ENCODE results near the gene HOXA3. TPM values are rescaled to one million over a fixed set of nuclear protein-coding genes. Genes with fewer than 3 reads are reported as not detected.

HOXA3 gene
- total and polyA plus RNA-seq, 10 donors, result 0.51 to 6.1 (median 1.7) TPM

- no peaks in the 10 kb centered on the region for H3K9me3 ChIP-seq
- no peak overlapping the region for H3K27ac ChIP-seq
- WGBS, 5 donors, result 18 to 33% (median 28%) methylated on average over 2 of the region's 2 CpGs
- DNase-seq, result no peak
- no peaks in the 10 kb centered on the region for H3K36me3 ChIP-seq
- H3K4me1 ChIP-seq, result peaks cover 0 to 41% (median 16%) of the 10 kb centered on the region in 6 donors
- peaks cover 0 to 42% (median 0%) of the 10 kb centered on the region in 7 donors for H3K27me3 ChIP-seq (replicated peaks in 1 of 7)
- intact Hi-C loops (cut with DNase I; ENCODE audit: low total_unique reads), result no loop called here
- TF ChIP-seq, protein P1, sequence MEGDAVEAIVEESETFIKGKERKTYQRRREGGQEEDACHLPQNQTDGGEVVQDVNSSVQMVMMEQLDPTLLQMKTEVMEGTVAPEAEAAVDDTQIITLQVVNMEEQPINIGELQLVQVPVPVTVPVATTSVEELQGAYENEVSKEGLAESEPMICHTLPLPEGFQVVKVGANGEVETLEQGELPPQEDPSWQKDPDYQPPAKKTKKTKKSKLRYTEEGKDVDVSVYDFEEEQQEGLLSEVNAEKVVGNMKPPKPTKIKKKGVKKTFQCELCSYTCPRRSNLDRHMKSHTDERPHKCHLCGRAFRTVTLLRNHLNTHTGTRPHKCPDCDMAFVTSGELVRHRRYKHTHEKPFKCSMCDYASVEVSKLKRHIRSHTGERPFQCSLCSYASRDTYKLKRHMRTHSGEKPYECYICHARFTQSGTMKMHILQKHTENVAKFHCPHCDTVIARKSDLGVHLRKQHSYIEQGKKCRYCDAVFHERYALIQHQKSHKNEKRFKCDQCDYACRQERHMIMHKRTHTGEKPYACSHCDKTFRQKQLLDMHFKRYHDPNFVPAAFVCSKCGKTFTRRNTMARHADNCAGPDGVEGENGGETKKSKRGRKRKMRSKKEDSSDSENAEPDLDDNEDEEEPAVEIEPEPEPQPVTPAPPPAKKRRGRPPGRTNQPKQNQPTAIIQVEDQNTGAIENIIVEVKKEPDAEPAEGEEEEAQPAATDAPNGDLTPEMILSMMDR (IDR thresholded peaks at IDR 0.05 in 8 of 11, conservative IDR thresholded peaks at IDR 0.05 in 3 of 11), result no peak
- TF ChIP-seq POLR2AphosphoS5 (IDR thresholded peaks at IDR 0.05) (no peak), POLR2A (IDR thresholded peaks at IDR 0.05) (no peak)
- no peak overlapping the region for H3K4me3 ChIP-seq
Observed at GRCh38 chr7:27134392-27134791, 18.0 kb downstream of the HOXA3 start.

- no peak for DNase-seq
- Histone ChIP-seq H3K36me3 (no peaks in the 10 kb centered on the region), H3K4me3 (no peak overlapping the region), H3K27me3 (replicated peaks in 1 of 7) (peaks cover 0 to 38% (median 0%) of the 10 kb centered on the region in 7 donors), H3K9me3 (no peaks in the 10 kb centered on the region), H3K4me1 (peaks cover 0 to 49% (median 17%) of the 10 kb centered on the region in 6 donors), H3K27ac (peak overlapping the region in 1 of 8 donors; percentile 22)
- TF ChIP-seq POLR2A (IDR thresholded peaks at IDR 0.05) (no peak), POLR2AphosphoS5 (IDR thresholded peaks at IDR 0.05) (no peak)
- TF ChIP-seq, protein P1 (IDR thresholded peaks at IDR 0.05 in 8 of 11, conservative IDR thresholded peaks at IDR 0.05 in 3 of 11), result no peak
- WGBS, 5 donors, result 68 to 82% (median 79%) methylated on average over 18 of the region's 18 CpGs
- intact Hi-C loops (cut with DNase I; ENCODE audit: low total_unique reads), result no loop called here
Observed at GRCh38 chr7:27133409-27134231, 18.8 kb downstream of the HOXA3 start.

GRCh38 chr7:27132978-27133377 is 19.4 kb downstream of the HOXA3 start:
- no peaks in the 10 kb centered on the region for H3K36me3 ChIP-seq
- 69 to 84% (median 82%) methylated on average over 6 of the region's 6 CpGs for WGBS, 5 donors
- no peak overlapping the region for H3K27ac ChIP-seq
- H3K4me1 ChIP-seq, result peaks cover 0 to 50% (median 20%) of the 10 kb centered on the region in 6 donors
- H3K4me3 ChIP-seq, result no peak overlapping the region
- peaks cover 0 to 38% (median 0%) of the 10 kb centered on the region in 7 donors for H3K27me3 ChIP-seq (replicated peaks in 1 of 7)
- H3K9me3 ChIP-seq, result no peaks in the 10 kb centered on the region
- TF ChIP-seq POLR2AphosphoS5 (IDR thresholded peaks at IDR 0.05), result no peak
- TF ChIP-seq POLR2A (IDR thresholded peaks at IDR 0.05), result no peak
- TF ChIP-seq, protein P1 (IDR thresholded peaks at IDR 0.05 in 8 of 11, conservative IDR thresholded peaks at IDR 0.05 in 3 of 11), result no peak
- no peak for DNase-seq
- intact Hi-C loops (cut with DNase I; ENCODE audit: low total_unique reads), result no loop called here

- peaks cover 0 to 35% (median 0%) of the 10 kb centered on the region in 7 donors for H3K27me3 ChIP-seq (replicated peaks in 1 of 7)
- WGBS, 5 donors, result 83 to 97% (median 87%) methylated on average over 2 of the region's 2 CpGs
Observed at GRCh38 chr7:27132214-27132613, 20.2 kb downstream of the HOXA3 start.

More at GRCh38 chr7:27132214-27132613, 20.2 kb downstream of the HOXA3 start:
- Histone ChIP-seq H3K9me3 (no peaks in the 10 kb centered on the region), H3K27ac (peak overlapping the region in 4 of 8 donors; percentile 91 to 94 (median 92)), H3K4me1 (peaks cover 0 to 50% (median 21%) of the 10 kb centered on the region in 6 donors), H3K36me3 (no peaks in the 10 kb centered on the region), H3K4me3 (no peak overlapping the region)
- intact Hi-C loops (cut with DNase I; ENCODE audit: low total_unique reads), result no loop called here
- TF ChIP-seq POLR2A (IDR thresholded peaks at IDR 0.05) (no peak), POLR2AphosphoS5 (IDR thresholded peaks at IDR 0.05) (no peak)
- TF ChIP-seq, protein P1 (IDR thresholded peaks at IDR 0.05 in 8 of 11, conservative IDR thresholded peaks at IDR 0.05 in 3 of 11), result no peak
- no peak for DNase-seq

Data from spleen (tissue), 11 donors.